Activated CD4-positive, alpha-beta T cell treated with anti-CD3 and anti-CD28 coated beads, Interleukin-2, amount 10 ng/mL, durations not matched to agents 7 days and 5 days (primary cell): ENCODE measurements around the gene ZNF70. TPM values are rescaled to one million over a fixed set of nuclear protein-coding genes. Genes with fewer than 3 reads are reported as not detected.

Experiments
- CTCF ChIA-PET: fragments of 350-600 bp; sonication (Branson Sonifier 250); formaldehyde crosslinking; loops from one replicate; lab custom pipeline; 2021; ENCODE audit warnings: antibody characterized with exemption; lab: Charles Lee
- POLR2A ChIA-PET: fragments of 350-600 bp; sonication (Branson Sonifier 250); formaldehyde crosslinking; loops from one replicate; lab custom pipeline; 2021; ENCODE audit warnings: antibody characterized with exemption; lab: Charles Lee
- DNase-seq: peaks from one replicate; pipeline ENCODE4 v3.0.0-alpha.2; 2020
- H3K27ac Mint-ChIP-seq: one replicate; pipeline ENCODE4 v1.8.0; 2021; ENCODE audit warnings: mild to moderate bottlenecking, moderate library complexity, mixed read lengths
- H3K27me3 Mint-ChIP-seq: one replicate; pipeline ENCODE4 v1.8.0; 2021; ENCODE audit warnings: mixed read lengths
- H3K36me3 Mint-ChIP-seq: one replicate; pipeline ENCODE4 v1.8.0; 2021; ENCODE audit warnings: low read depth, mixed read lengths
- H3K4me1 Mint-ChIP-seq: one replicate; pipeline ENCODE4 v1.8.0; 2021; ENCODE audit warnings: mixed read lengths
- H3K4me3 Mint-ChIP-seq: one replicate; pipeline ENCODE4 v1.8.0; 2021; ENCODE audit warnings: mild to moderate bottlenecking, moderate library complexity, mixed read lengths
- H3K9me3 Mint-ChIP-seq: one replicate; pipeline ENCODE4 v1.8.0; 2021; ENCODE audit warnings: mixed read lengths
- total RNA-seq, 2 experiments: library from RNA; stranded (reverse); gene quantifications; one replicate each; pipeline ENCODE4 v1.2.3, GENCODE V29; 2021

ZNF70 gene
- total RNA-seq, 2 experiments from 2014 or later: 1.9 to 2.0 TPM

- ChIA-PET POLR2A (no interaction called here), CTCF (interaction anchor here (0.6 to 2.3 kb wide), 7 partner anchors 9 to 119 kb away, joined by 3 to 12 read pairs (median 3); partner anchors contain the start of genes C22orf15, MIF and SLC2A11)
- DNase-seq: no peak
- H3K4me1 Mint-ChIP-seq: peaks cover 10% of the 10 kb centered on the region
- peaks cover 17% of the 10 kb centered on the region for H3K27me3 Mint-ChIP-seq
- H3K27ac Mint-ChIP-seq: no peak overlapping the region
- no peaks in the 10 kb centered on the region for H3K36me3 Mint-ChIP-seq
- no peak overlapping the region for H3K4me3 Mint-ChIP-seq
- H3K9me3 Mint-ChIP-seq: no peaks in the 10 kb centered on the region
Observed at GRCh38 chr22:23775779-23776375, 25.0 kb upstream of the ZNF70 start.

GRCh38 chr22:23774922-23775436 lies 24.1 kb upstream of the ZNF70 start:
- Mint-ChIP-seq H3K4me3 (no peak overlapping the region), H3K27ac (no peak overlapping the region), H3K4me1 (peaks cover 12% of the 10 kb centered on the region), H3K27me3 (peaks cover 17% of the 10 kb centered on the region), H3K9me3 (no peaks in the 10 kb centered on the region), H3K36me3 (no peaks in the 10 kb centered on the region)
- no peak for DNase-seq
- CTCF ChIA-PET: interaction anchor here (1.0 to 2.3 kb wide), 5 partner anchors 10 to 83 kb away, joined by 3 to 12 read pairs (median 5); partner anchors contain the start of genes C22orf15 and SLC2A11
- POLR2A ChIA-PET: no interaction called here

GRCh38 chr22:23774114-23774921 lies 23.4 kb upstream of the ZNF70 start:
- POLR2A ChIA-PET: no interaction called here
- Mint-ChIP-seq H3K9me3 (no peaks in the 10 kb centered on the region), H3K4me3 (no peak overlapping the region), H3K27me3 (peaks cover 17% of the 10 kb centered on the region), H3K27ac (no peak overlapping the region), H3K4me1 (peaks cover 15% of the 10 kb centered on the region), H3K36me3 (no peaks in the 10 kb centered on the region)
- CTCF ChIA-PET: interaction anchor here (1.0 to 2.3 kb wide), 4 partner anchors 11 to 83 kb away, joined by 3 to 12 read pairs (median 6); partner anchors contain the start of genes C22orf15 and SLC2A11
- DNase-seq: no peak

GRCh38 chr22:23773483-23774113 lies 22.7 kb upstream of the ZNF70 start:
- ChIA-PET POLR2A (no interaction called here), CTCF (interaction anchor here (2.3 kb wide), 1 partner anchor 10 kb away, joined by 8 read pairs; the partner anchor contains the start of gene C22orf15)
- DNase-seq: no peak
- peaks cover 17% of the 10 kb centered on the region for H3K27me3 Mint-ChIP-seq
- H3K4me3 Mint-ChIP-seq: peak overlapping the region; percentile 1
- peaks cover 18% of the 10 kb centered on the region for H3K4me1 Mint-ChIP-seq
- H3K27ac Mint-ChIP-seq: peak overlapping the region; percentile 10
- H3K36me3 Mint-ChIP-seq: no peaks in the 10 kb centered on the region
- H3K9me3 Mint-ChIP-seq: no peaks in the 10 kb centered on the region

GRCh38 chr22:23772649-23773473 lies 21.9 kb upstream of the ZNF70 start, which contains the start of gene MMP11:
TSS of gene MMP11 (plus strand) at chr22:23772849. CDS start at chr22:23772871, 22 bp downstream.
- ChIA-PET POLR2A (no interaction called here), CTCF (no interaction called here)
- Mint-ChIP-seq H3K4me3 (peak within 1 kb of the TSS; percentile 41), H3K9me3 (no peaks in the 10 kb centered on the region), H3K27me3 (peaks cover 17% of the 10 kb centered on the region), H3K27ac (peak within 1 kb of the TSS; percentile 10), H3K4me1 (peaks cover 20% of the 10 kb centered on the region), H3K36me3 (no peaks in the 10 kb centered on the region)
- DNase-seq: peak; percentile 58

- no peaks in the 10 kb centered on the region for H3K9me3 Mint-ChIP-seq
- H3K27me3 Mint-ChIP-seq: peaks cover 17% of the 10 kb centered on the region
- H3K4me1 Mint-ChIP-seq: peaks cover 20% of the 10 kb centered on the region
- CTCF ChIA-PET: no interaction called here
- no peak for DNase-seq
- no peak overlapping the region for H3K27ac Mint-ChIP-seq
- H3K4me3 Mint-ChIP-seq: peak overlapping the region; percentile 41
- H3K36me3 Mint-ChIP-seq: no peaks in the 10 kb centered on the region
- POLR2A ChIA-PET: no interaction called here
Observed at GRCh38 chr22:23772315-23772648, 21.4 kb upstream of the ZNF70 start.

- POLR2A ChIA-PET: no interaction called here
- no peaks in the 10 kb centered on the region for H3K9me3 Mint-ChIP-seq
Observed at GRCh38 chr22:23769321-23769965, 18.5 kb upstream of the ZNF70 start.

GRCh38 chr22:23767673-23768548 lies 17.0 kb upstream of the ZNF70 start, which contains the start of gene CHCHD10:
TSS of gene CHCHD10 (minus strand) at chr22:23767972. CDS start at chr22:23767874, 98 bp downstream.
- peak within 1 kb of the TSS; percentile 76 for H3K4me3 Mint-ChIP-seq
- peaks cover 2% of the 10 kb centered on the region for H3K27me3 Mint-ChIP-seq
- H3K9me3 Mint-ChIP-seq: no peaks in the 10 kb centered on the region
- peak; percentile 78 for DNase-seq
- peaks cover 49% of the 10 kb centered on the region for H3K4me1 Mint-ChIP-seq
- ChIA-PET POLR2A (no interaction called here), CTCF (interaction anchor here (1.0 to 4.9 kb wide), 5 partner anchors 17 to 82 kb away, joined by 3 to 20 read pairs (median 3); partner anchors contain the start of genes SMARCB1 and ZNF70)
- H3K36me3 Mint-ChIP-seq: peaks cover 2% of the 10 kb centered on the region
- H3K27ac Mint-ChIP-seq: peak within 1 kb of the TSS; percentile 84

More at GRCh38 chr22:23769321-23769965, 18.5 kb upstream of the ZNF70 start:
- no peak for DNase-seq
- Mint-ChIP-seq H3K36me3 (peaks cover 2% of the 10 kb centered on the region), H3K4me3 (peak overlapping the region; percentile 30), H3K4me1 (peaks cover 39% of the 10 kb centered on the region), H3K27ac (no peak overlapping the region), H3K27me3 (peaks cover 13% of the 10 kb centered on the region)
- CTCF ChIA-PET: interaction anchor here (0.6 to 0.8 kb wide), 3 partner anchors 9 to 230 kb away, joined by 4 to 5 read pairs (median 4); no protein-coding TSS in a partner anchor

- no peak for DNase-seq
- ChIA-PET CTCF (interaction anchor here (0.9 to 4.9 kb wide), 5 partner anchors 17 to 82 kb away, joined by 3 to 20 read pairs (median 4); partner anchors contain the start of gene ZNF70), POLR2A (no interaction called here)
- Mint-ChIP-seq H3K27ac (peak overlapping the region; percentile 76), H3K9me3 (no peaks in the 10 kb centered on the region), H3K4me1 (peaks cover 54% of the 10 kb centered on the region), H3K36me3 (peaks cover 2% of the 10 kb centered on the region), H3K27me3 (peaks cover 1% of the 10 kb centered on the region), H3K4me3 (peak overlapping the region; percentile 76)
Observed at GRCh38 chr22:23767303-23767672, 16.4 kb upstream of the ZNF70 start.

- Mint-ChIP-seq H3K9me3 (no peaks in the 10 kb centered on the region), H3K27ac (no peak overlapping the region), H3K27me3 (no peaks in the 10 kb centered on the region), H3K4me1 (peaks cover 46% of the 10 kb centered on the region), H3K36me3 (peaks cover 2% of the 10 kb centered on the region), H3K4me3 (no peak overlapping the region)
- CTCF ChIA-PET: interaction anchor here (0.9 to 4.9 kb wide), 3 partner anchors 14 to 47 kb away, joined by 3 to 20 read pairs (median 5); partner anchors contain the start of gene ZNF70
- no peak for DNase-seq
- POLR2A ChIA-PET: no interaction called here
Observed at GRCh38 chr22:23764899-23765881, 14.3 kb upstream of the ZNF70 start.
